Prostate gland (tissue), 2 donors: Measurements from ENCODE around the gene ZNF557. TPM values are rescaled to one million over a fixed set of nuclear protein-coding genes. Genes with fewer than 3 reads are reported as not detected.

Experiments used
- DNase-seq: peaks from one replicate; pipeline ENCODE4 v3.0.0-alpha.2; 2019; ENCODE audit warnings: low spot score
- H3K27ac ChIP-seq, 2 donors: fragments of 200-600 bp; sonication (generic); 2 replicates each; pipeline ENCODE4 v1.5.1; 2017 to 2019
- H3K27me3 ChIP-seq: fragments of 200-600 bp; sonication (generic); replicated peaks from 2 replicates; pipeline ENCODE4 v1.5.1; 2019; ENCODE audit not compliant: insufficient read depth
- H3K36me3 ChIP-seq, 2 donors: fragments of 200-600 bp; sonication (generic); 1 replicate in 1 of 2; 2 replicates in 1 of 2; pipeline versions ENCODE4 v1.5.1 to v1.8.1; 2017 to 2019
- H3K4me1 ChIP-seq: fragments of 200-600 bp; sonication (generic); replicated peaks from 2 replicates; pipeline ENCODE4 v1.5.1; 2019
- H3K4me3 ChIP-seq, 2 donors: fragments of 200-600 bp; sonication (generic); 2 replicates each; pipeline ENCODE4 v1.5.1; 2017 to 2019
- H3K9me3 ChIP-seq: fragments of 200-600 bp; sonication (generic); 2 replicates; pipeline ENCODE4 v1.5.1; 2017
- CTCF ChIP-seq, 4 experiments: fragments of 200-600 bp in 2 of 4; fragments of 450-650 bp in 2 of 4; sonication (generic) in 2 of 4; IDR thresholded peaks; 1 replicate in 3 of 4; 2 replicates in 1 of 4; pipeline ENCODE4 v1.5.1; 2016 to 2019; ENCODE audit warnings: antibody characterized with exemption in 4 of 4, mild to moderate bottlenecking in 2 of 4, moderate library complexity in 2 of 4
- POLR2A ChIP-seq: fragments of 450-650 bp; IDR thresholded peaks from one replicate; pipeline ENCODE4 v1.6.1; 2016; ENCODE audit warnings: antibody characterized with exemption, mild to moderate bottlenecking
- POLR2AphosphoS5 ChIP-seq: sonication (generic); formaldehyde crosslinking; IDR thresholded peaks from one replicate; pipeline ENCODE4 v1.6.1; 2017; ENCODE audit warnings: antibody characterized with exemption
- WGBS: methylation state at CpG from one replicate; pipeline ENCODE4 v1.1.5; 2018; 5-methylcytosine and 5-hydroxymethylcytosine counted together
- intact Hi-C: fragments of 100-400 bp; cut with DNase I; formaldehyde crosslinking; loops from one replicate; pipeline ENCODE4 v1.14.2; 2022
- total RNA-seq, 2 donors: library from RNA; depleted of rRNA; stranded (reverse); fragments of >200 nt; gene quantifications; one replicate each; pipeline ENCODE4 v1.1.0, GENCODE V29; 2016

The ZNF557 gene
- total RNA-seq, 2 donors from 2014 or later, result 12.2 to 14.7 TPM

GRCh38 chr19:7115721-7116120 is 46.2 kb downstream of the ZNF557 start:
- no peak for DNase-seq
- Histone ChIP-seq H3K27ac (no peak overlapping the region), H3K36me3 (no peaks in the 10 kb centered on the region), H3K9me3 (no peaks in the 10 kb centered on the region), H3K4me3 (no peak overlapping the region), H3K27me3 (no peaks in the 10 kb centered on the region), H3K4me1 (no peaks in the 10 kb centered on the region)
- 67% methylated on average over 6 of the region's 6 CpGs for WGBS
- TF ChIP-seq POLR2A, result no peak
- no peak for TF ChIP-seq POLR2AphosphoS5
- TF ChIP-seq CTCF (IDR thresholded peaks at IDR 0.05), result no peak
- intact Hi-C loops, result no loop called here

- Histone ChIP-seq H3K4me3 (no peak overlapping the region), H3K27me3 (no peaks in the 10 kb centered on the region), H3K9me3 (no peaks in the 10 kb centered on the region), H3K27ac (no peak overlapping the region), H3K4me1 (no peaks in the 10 kb centered on the region), H3K36me3 (peaks cover 0 to 7% of the 10 kb centered on the region in 2 donors)
- DNase-seq, result no peak
- 92% methylated on average over 11 of the region's 11 CpGs for WGBS
- no peak for TF ChIP-seq POLR2AphosphoS5
- TF ChIP-seq CTCF (IDR thresholded peaks at IDR 0.05), result no peak
- TF ChIP-seq POLR2A, result no peak
- intact Hi-C loops, result no loop called here
Observed at GRCh38 chr19:7117248-7117647, 47.7 kb downstream of the ZNF557 start.

GRCh38 chr19:7119582-7119981 is 50.1 kb downstream of the ZNF557 start:
- Histone ChIP-seq H3K4me3 (no peak overlapping the region), H3K27me3 (no peaks in the 10 kb centered on the region), H3K27ac (no peak overlapping the region), H3K36me3 (peaks cover 0 to 7% of the 10 kb centered on the region in 2 donors), H3K4me1 (no peaks in the 10 kb centered on the region), H3K9me3 (no peaks in the 10 kb centered on the region)
- TF ChIP-seq POLR2A, result no peak
- no peak for TF ChIP-seq CTCF (IDR thresholded peaks at IDR 0.05)
- no peak for TF ChIP-seq POLR2AphosphoS5
- intact Hi-C loops, result no loop called here
- DNase-seq, result no peak
- WGBS, result 93% methylated on average over 14 of the region's 14 CpGs

- WGBS, result 92% methylated on average over 10 of the region's 10 CpGs
- Histone ChIP-seq H3K27ac (no peak overlapping the region), H3K4me3 (no peak overlapping the region), H3K36me3 (peaks cover 2 to 9% of the 10 kb centered on the region in 2 donors), H3K27me3 (no peaks in the 10 kb centered on the region), H3K9me3 (no peaks in the 10 kb centered on the region), H3K4me1 (no peaks in the 10 kb centered on the region)
- TF ChIP-seq CTCF (IDR thresholded peaks at IDR 0.05), result no peak
- DNase-seq, result no peak
- intact Hi-C loops, result no loop called here
Observed at GRCh38 chr19:7120499-7120898, 51.0 kb downstream of the ZNF557 start.

- DNase-seq, result no peak
- Histone ChIP-seq H3K36me3 (peaks cover 14 to 22% of the 10 kb centered on the region in 2 donors), H3K27me3 (no peaks in the 10 kb centered on the region), H3K4me3 (no peak overlapping the region), H3K27ac (no peak overlapping the region), H3K9me3 (no peaks in the 10 kb centered on the region), H3K4me1 (no peaks in the 10 kb centered on the region)
- no peak for TF ChIP-seq CTCF (IDR thresholded peaks at IDR 0.05)
- no peak for TF ChIP-seq POLR2A
- no peak for TF ChIP-seq POLR2AphosphoS5
- WGBS, result 97% methylated on average over 16 of the region's 16 CpGs
- intact Hi-C loops, result no loop called here
Observed at GRCh38 chr19:7122701-7123100, 53.2 kb downstream of the ZNF557 start.
